ENCODE results near the gene ZNF521.

ZNF521 gene

GRCh38 chr18:25136416-25137196 is 215.4 kb downstream of the ZNF521 start:
- peaks cover 0 to 3% of the 10 kb centered on the region in 2 experiments for H3K4me1 ChIP-seq (ENCODE audit: control insufficient read depth in 1 of 2, insufficient read depth in 1 of 2, low read depth in 1 of 2, low read length in 1 of 2)
- no peak overlapping the region for H3K4me3 ChIP-seq (ENCODE audit: low read depth in 1 of 2, low read length in 1 of 2)
- TF ChIP-seq, protein P1, sequence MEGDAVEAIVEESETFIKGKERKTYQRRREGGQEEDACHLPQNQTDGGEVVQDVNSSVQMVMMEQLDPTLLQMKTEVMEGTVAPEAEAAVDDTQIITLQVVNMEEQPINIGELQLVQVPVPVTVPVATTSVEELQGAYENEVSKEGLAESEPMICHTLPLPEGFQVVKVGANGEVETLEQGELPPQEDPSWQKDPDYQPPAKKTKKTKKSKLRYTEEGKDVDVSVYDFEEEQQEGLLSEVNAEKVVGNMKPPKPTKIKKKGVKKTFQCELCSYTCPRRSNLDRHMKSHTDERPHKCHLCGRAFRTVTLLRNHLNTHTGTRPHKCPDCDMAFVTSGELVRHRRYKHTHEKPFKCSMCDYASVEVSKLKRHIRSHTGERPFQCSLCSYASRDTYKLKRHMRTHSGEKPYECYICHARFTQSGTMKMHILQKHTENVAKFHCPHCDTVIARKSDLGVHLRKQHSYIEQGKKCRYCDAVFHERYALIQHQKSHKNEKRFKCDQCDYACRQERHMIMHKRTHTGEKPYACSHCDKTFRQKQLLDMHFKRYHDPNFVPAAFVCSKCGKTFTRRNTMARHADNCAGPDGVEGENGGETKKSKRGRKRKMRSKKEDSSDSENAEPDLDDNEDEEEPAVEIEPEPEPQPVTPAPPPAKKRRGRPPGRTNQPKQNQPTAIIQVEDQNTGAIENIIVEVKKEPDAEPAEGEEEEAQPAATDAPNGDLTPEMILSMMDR (IDR thresholded peaks at IDR 0.05) = no peak
- H3K27me3 ChIP-seq = no peaks in the 10 kb centered on the region
- no peaks in the 10 kb centered on the region for H3K36me3 ChIP-seq
- H3K27ac ChIP-seq = no peak overlapping the region
- no peaks in the 10 kb centered on the region for H3K9me3 ChIP-seq

- Histone ChIP-seq H3K27ac (no peak overlapping the region), H3K4me1 (ENCODE audit: control insufficient read depth in 1 of 2, insufficient read depth in 1 of 2, low read depth in 1 of 2, low read length in 1 of 2) (peaks cover 0 to 3% of the 10 kb centered on the region in 2 experiments), H3K9me3 (no peaks in the 10 kb centered on the region), H3K36me3 (no peaks in the 10 kb centered on the region), H3K27me3 (no peaks in the 10 kb centered on the region), H3K4me3 (ENCODE audit: low read depth in 1 of 2, low read length in 1 of 2) (no peak overlapping the region)
- TF ChIP-seq, protein P1 (IDR thresholded peaks at IDR 0.05) = no peak
Measured at GRCh38 chr18:25134861-25135260, 217.1 kb downstream of the ZNF521 start.

DNA sequence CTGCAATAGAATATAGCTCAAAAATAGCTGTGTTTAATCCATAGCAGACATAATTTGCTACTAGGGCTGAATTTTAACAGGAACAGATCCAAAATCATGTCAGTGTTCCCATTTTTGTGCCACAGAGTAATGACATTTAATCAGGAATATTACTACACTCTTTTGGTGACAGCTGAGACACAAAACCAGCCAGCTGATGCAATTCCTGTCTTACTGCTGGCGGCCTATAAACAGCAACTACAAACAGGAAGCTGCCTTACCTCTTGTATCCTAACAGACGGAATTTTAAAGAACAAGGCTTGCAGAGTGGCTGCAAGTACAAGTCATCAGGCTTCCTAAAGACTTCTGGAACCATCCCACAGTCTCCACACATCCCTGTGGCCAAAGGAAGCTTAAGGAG is 218.1 kb downstream of the ZNF521 start:
- TF ChIP-seq, protein P1 (IDR thresholded peaks at IDR 0.05) = no peak
- no peaks in the 10 kb centered on the region for H3K9me3 ChIP-seq
- no peak overlapping the region for H3K4me3 ChIP-seq (ENCODE audit: low read depth in 1 of 2, low read length in 1 of 2)
- no peaks in the 10 kb centered on the region for H3K27me3 ChIP-seq
- no peak overlapping the region for H3K27ac ChIP-seq
- peaks cover 0 to 3% of the 10 kb centered on the region in 2 experiments for H3K4me1 ChIP-seq (ENCODE audit: control insufficient read depth in 1 of 2, insufficient read depth in 1 of 2, low read depth in 1 of 2, low read length in 1 of 2)
- no peaks in the 10 kb centered on the region for H3K36me3 ChIP-seq

DNA sequence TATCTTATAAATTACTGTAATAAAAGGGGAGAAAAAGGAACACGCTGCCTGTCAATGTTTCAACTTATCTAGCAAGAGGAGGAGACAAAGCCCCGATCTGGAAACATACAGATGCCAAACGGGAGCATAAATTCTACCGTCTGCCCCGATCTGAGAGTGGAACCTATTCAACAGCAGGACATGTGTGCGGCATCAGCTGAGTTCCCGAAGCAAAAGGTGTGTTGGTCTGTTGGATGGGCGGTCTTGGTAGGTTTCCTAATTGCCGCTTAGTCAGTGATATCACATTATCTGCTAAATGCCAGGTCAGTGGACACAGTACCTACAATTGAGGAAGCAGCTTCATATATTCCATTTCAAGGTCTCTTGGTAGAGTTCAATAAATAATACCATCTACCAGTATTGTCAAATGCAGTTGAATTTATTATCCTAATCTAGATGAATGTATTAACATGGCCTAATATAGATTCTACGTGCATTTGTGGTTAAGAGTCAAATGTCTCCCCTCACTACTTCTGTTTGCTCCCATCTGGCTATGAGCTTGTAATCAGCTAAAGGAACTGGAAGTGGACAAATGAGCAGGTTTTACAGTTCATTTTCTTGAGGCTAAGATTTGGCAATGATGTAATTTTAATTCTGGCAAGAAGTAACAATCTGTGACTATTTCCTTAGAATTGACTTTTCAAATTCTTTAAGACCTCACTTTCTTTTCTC is 219.0 kb downstream of the ZNF521 start:
- TF ChIP-seq, protein P1 (IDR thresholded peaks at IDR 0.05) = no peak
- H3K9me3 ChIP-seq = no peaks in the 10 kb centered on the region
- H3K36me3 ChIP-seq = no peaks in the 10 kb centered on the region
- H3K4me3 ChIP-seq (ENCODE audit: low read depth in 1 of 2, low read length in 1 of 2) = no peak overlapping the region
- no peak overlapping the region for H3K27ac ChIP-seq
- no peaks in the 10 kb centered on the region for H3K27me3 ChIP-seq
- peaks cover 0 to 3% of the 10 kb centered on the region in 2 experiments for H3K4me1 ChIP-seq (ENCODE audit: control insufficient read depth in 1 of 2, insufficient read depth in 1 of 2, low read depth in 1 of 2, low read length in 1 of 2)

DNA sequence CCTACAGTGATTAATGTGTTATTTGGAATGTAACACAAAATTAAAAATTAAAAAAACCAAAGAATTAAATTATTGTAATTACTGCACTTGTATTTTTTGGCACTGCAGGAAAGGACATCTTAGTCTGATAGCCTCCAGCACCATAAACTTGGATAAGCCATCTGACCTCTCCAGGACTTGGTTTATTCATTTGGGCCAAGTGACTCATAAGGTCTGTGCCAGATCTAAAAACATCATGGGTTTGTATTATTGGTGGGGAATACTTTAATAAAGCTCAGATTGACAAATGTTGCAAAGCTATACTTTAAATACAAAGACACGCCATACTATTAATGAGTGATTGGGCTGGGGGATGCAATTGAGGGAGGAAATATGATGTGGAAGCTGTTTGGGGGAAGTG is 225.2 kb downstream of the ZNF521 start:
- TF ChIP-seq, protein P1 (IDR thresholded peaks at IDR 0.05) = no peak
- Histone ChIP-seq H3K27me3 (no peaks in the 10 kb centered on the region), H3K27ac (no peak overlapping the region), H3K4me1 (ENCODE audit: control insufficient read depth in 1 of 2, insufficient read depth in 1 of 2, low read depth in 1 of 2, low read length in 1 of 2) (no peaks in the 10 kb centered on the region), H3K9me3 (no peaks in the 10 kb centered on the region), H3K4me3 (ENCODE audit: low read depth in 1 of 2, low read length in 1 of 2) (no peak overlapping the region), H3K36me3 (no peaks in the 10 kb centered on the region)

Data from neutrophil (primary cell).